HG03378 (cell line): ENCODE measurements around the gene FRMD4A.

Experiments
- ATAC-seq: cut with Tn5 transposase; IDR thresholded peaks from one replicate; pipeline ENCODE4 v1.9.1; 2021; ENCODE audit warnings: mild to moderate bottlenecking, moderate library complexity; ENCODE audit not compliant: unreplicated experiment

FRMD4A gene

DNA sequence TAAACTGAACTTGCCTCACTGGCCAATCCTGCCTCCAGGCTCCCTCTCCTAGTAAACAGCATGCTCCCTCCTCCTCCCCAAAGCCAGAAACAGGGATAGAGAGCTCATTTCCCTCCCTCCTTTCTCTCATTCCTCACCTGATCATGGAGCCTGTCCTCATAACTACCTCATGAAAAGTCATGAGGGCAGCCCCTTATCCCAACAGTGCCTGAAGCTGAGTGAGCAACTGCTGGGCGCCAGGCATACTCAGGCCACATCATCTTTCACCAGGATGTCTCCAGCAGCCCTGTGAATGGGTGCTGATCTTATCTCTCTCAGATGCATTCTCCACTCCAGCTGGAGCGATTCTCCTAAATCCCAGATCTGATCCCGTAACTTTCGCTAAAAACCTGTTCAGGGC is 436.8 kb downstream of the FRMD4A start:
- ATAC-seq, result no peak

DNA sequence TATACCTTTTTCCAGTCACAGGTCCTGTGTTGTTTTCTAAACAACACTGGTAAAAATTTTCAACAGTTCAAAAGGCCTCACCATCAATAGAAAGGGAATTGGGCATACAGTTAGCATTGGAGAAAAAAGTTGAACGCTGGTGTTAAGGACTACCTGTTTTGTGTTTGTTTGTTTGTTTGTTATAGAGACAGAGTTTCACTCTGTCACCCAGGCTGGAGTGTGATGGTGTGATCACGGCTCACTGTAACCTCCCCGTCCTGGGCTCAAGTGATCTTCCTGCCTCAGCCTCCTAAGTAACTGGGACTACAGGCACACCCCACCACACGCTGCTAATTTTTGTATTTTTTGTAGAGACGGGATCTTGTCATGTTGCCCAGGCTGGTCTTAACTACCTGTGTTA is 437.9 kb downstream of the FRMD4A start:
- no peak for ATAC-seq

- ATAC-seq, result no peak
These were observed 438.7 kb downstream of the FRMD4A start for GRCh38 chr10:13892001-13892491.

DNA sequence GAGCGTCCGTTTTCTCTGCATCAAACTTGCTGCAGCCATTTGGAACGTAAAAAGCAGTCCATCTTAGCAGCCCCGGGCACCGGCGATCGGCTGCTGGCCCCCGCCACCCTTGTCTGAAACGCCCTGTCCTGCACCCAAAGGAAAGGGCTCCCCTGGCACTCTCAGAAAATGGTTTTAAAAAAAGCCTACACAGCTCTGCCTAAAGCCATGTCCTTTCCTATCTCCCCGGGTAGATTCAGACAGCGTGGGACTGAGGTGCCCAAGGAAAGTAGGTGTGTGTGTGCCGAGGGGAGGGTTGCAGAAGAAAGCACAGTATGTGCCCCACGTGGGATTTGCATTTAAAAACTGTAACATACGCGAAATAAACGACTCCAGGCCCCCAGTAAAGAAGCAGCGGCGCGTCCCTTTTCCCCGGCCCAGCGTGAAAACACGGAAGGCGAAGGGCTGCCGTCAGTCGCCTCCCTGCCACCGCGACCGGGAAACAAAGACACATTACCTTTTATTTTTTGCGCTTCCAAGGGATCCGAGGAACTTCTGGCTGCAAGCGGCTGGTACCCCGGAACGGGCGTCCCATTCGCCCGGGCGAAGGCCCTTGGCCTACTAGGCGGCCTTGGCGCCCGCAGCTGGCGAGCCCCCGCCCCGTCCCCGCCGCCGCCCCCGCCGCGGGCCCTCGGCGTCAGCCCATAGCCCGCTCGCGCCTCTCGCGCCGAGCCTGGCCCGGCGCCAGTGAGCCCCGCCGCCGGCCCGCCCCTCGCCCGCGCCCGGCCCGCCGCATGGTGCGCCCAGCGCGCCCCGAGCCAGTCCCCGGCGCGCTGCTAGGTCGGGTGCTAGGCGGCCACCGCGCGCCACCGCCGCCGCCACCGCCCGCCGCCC is 439.4 kb downstream of the FRMD4A start:
- no peak for ATAC-seq

- no peak for ATAC-seq
These were observed 440.2 kb downstream of the FRMD4A start for GRCh38 chr10:13890233-13891127.

- ATAC-seq, result no peak
These were observed 443.0 kb downstream of the FRMD4A start for GRCh38 chr10:13887761-13888160.

DNA sequence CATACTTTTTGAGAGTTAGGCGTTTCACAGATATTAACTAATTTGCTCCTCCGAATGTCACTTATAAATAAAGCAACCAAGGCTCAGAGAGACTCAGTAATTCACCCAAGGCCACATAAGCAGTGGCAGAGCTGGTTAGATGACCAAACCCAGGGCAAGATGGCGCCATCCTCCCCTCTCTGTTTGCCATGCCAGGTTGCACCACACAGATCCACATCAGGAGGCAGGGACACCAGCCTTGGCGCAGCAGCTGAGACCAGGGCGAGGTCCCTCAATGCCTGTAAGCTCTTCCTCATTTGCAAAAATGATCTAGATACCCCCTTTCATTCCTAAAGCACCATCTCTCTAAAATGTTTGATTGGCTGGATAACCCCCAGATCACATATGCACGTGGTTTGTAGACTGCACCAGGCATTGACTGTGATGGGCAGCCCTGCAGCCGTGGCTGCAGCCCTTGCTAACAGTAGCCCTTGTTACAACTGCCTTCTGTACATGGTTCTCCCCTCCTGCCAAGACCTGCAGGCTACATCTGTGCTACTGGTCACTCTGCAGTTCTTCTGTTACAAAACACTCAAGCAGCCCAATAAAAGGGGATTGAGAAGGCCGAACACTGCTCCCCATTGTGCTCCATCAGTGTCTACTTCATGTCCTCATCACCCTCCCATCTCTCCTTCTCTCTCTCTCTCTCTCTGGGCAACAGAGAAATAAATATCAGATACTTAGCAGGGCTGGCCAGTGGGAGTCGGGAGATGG is 445.3 kb downstream of the FRMD4A start:
- no peak for ATAC-seq

GRCh38 chr10:13883636-13884444 is 446.9 kb downstream of the FRMD4A start:
- no peak for ATAC-seq

DNA sequence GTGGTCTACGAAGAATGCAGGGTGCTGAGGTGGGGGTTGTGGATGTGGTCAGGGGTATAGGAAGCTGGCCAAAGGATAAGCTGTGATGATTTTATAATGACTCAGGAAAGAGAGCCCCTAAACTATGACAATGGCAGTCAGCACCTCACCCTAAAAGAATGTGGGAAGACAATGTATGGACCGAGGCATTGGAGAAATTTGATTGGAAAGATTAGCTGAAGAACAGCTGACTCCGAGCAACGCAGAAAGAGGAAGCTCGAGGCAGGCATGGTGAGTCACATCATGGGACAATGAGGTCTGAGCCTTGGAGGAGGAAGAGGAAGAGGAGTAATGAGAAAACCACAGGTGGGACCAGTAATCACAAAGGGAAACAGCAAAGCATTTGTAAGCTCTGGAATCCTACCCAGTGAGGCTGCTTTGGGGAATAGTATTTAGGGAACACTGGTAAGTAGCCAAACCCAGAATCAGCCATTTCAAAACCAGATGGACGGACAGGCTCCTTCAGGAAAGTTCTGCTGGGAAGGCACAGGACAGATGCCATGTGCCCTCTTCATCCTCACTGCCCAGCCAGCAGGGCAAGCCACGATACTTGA is 448.5 kb downstream of the FRMD4A start:
- no peak for ATAC-seq

DNA sequence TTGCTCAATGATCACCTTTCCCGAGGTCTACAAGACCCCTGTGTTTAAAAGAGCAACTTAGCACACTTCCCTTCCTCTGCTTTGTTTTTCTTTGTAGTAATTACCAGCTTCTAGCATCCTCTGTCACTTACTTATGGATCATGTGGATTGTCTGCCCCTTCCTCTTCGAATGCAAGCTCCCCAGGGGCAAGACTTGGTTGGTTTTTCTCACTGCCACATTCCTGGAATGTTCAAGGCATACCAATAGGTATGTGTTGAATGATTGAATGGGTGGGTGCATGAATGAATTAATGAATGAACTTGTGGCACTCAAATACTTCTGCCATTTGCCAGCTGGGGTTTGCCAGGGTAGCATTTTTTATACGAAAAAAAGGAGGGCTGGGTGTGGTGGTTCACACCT is 450.0 kb downstream of the FRMD4A start:
- no peak for ATAC-seq

- ATAC-seq, result no peak
These were observed 453.4 kb downstream of the FRMD4A start for GRCh38 chr10:13877154-13877909.

DNA sequence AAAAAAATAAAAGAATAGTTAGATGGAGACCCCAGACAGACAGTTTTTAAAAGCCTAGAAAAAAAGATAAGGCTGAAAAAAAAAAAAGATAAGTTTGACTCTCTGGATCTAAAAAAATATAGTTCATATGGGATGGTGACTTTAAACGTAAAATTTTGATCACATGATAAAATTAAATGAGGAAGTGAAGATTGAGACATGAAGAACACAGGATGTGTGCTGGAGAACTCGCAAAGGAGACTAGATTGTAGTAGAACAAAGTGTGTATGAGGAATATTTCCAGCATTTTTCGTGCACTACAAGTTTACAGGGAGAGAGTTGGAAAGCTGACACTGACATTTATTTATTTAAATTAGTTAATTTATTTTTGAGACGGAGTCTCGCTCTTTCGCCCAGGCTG is 457.5 kb downstream of the FRMD4A start:
- no peak for ATAC-seq

DNA sequence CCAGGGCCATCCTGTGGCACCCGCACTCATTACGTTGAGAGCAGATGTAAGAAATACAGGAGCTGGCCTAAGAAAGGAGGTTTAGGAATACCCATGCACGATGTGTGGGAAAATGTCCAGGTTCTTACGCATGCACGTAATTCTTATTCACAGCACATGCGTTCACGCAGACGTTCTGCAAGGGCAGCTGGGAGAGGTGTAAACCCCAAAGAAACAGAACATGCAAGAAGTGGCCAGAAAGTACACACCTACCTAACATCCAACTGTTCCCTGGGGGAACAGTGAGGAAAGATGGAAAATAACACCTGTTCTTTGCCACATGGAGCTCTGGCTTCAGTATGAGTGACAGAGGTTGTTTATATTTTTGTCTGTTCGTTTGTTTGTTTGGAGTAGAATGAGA is 458.3 kb downstream of the FRMD4A start:
- no peak for ATAC-seq

DNA sequence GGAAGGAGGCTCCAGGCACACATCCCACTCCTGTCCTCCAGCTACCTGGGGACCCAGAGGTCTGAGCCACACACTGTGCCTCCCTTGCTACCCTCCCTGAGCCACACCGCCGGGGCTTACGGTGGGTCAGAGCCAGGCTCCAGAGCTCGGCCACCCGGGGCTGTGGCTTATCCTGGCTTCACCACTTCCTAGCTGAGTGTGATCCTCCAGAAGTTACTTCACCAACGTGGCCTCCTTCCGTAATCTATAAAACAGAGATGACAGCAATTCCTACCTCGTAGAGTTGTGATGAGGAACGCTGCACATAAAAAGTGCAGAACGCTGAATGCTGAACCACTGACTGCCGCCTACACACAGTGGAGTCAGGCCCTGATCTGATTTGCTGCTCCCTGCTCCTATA is 458.9 kb downstream of the FRMD4A start:
- ATAC-seq, result no peak

DNA sequence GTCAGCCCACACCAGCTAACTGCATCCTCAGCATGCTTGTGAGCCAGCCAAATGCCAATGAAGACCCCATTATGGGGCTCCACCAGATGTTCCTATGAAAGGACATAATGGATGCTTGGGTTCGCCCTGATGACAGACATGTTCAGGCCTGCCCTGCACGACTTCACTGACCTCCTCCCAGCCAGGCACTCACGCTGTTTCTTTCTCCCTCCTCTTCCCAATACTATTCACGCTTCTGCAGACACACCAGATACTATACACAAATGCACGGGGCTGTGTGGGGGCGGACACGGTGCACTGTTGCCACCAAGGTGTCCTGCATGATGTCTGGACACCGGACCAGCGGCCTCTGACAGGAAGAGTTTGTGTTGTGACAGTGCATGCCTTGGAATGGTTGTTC is 459.7 kb downstream of the FRMD4A start:
- ATAC-seq, result no peak

GRCh38 chr10:13869295-13869664 is 461.4 kb downstream of the FRMD4A start:
- ATAC-seq, result no peak

- ATAC-seq, result no peak
These were observed 462.0 kb downstream of the FRMD4A start for GRCh38 chr10:13868528-13869294.

GRCh38 chr10:13867822-13868221 is 462.9 kb downstream of the FRMD4A start:
- ATAC-seq, result no peak
